SK-N-SH treated with all-trans-retinoic acid at 6 μM for 48 hours (cell line): ENCODE data around the gene MGAT3.

Experiments
- ATAC-seq: fragments of 200-7000 bp; cut with Tn5 transposase; 3 replicates; pipeline ENCODE4 v1.9.1; 2020; ENCODE audit warnings: mild to moderate bottlenecking, moderate library complexity
- ARNTL ChIP-seq: fragments of 450-650 bp; formaldehyde crosslinking; IDR thresholded peaks from 2 replicates; pipeline ENCODE4 v1.5.0; 2020; ENCODE audit warnings: low read depth, mild to moderate bottlenecking, moderate library complexity, borderline replicate concordance
- BACH2 ChIP-seq: fragments of 250-450 bp; sonication (Bioruptor Pico); IDR thresholded peaks from 2 replicates; pipeline ENCODE4 v1.9.0; 2021; ENCODE audit warnings: mild to moderate bottlenecking, borderline replicate concordance
- CREB5 ChIP-seq: fragments of 250-450 bp; sonication (Bioruptor Pico); IDR thresholded peaks from 2 replicates; pipeline ENCODE4 v1.5.1; 2020; ENCODE audit warnings: low read depth, mild to moderate bottlenecking, moderate library complexity
- CSDC2 ChIP-seq: fragments of 250-450 bp; sonication (Bioruptor Pico); IDR thresholded peaks from 2 replicates; pipeline ENCODE4 v1.5.0; 2020; ENCODE audit warnings: mild to moderate bottlenecking, moderate library complexity
- ESRRG ChIP-seq: fragments of 250-450 bp; sonication (Bioruptor Pico); IDR thresholded peaks from 2 replicates; pipeline ENCODE4 v1.6.1; 2021; ENCODE audit warnings: mild to moderate bottlenecking
- ISL1 ChIP-seq: fragments of 250-450 bp; sonication (Bioruptor Pico); IDR thresholded peaks from 2 replicates; pipeline ENCODE4 v2.1.2; 2022; ENCODE audit warnings: mild to moderate bottlenecking, moderate library complexity
- OSR1 ChIP-seq: fragments of 250-450 bp; sonication (Bioruptor Pico); IDR thresholded peaks from 2 replicates; pipeline ENCODE4 v1.8.0; 2022; ENCODE audit warnings: moderate library complexity, mild to moderate bottlenecking, inconsistent platforms
- PATZ1 ChIP-seq: fragments of 250-450 bp; sonication (Bioruptor Pico); IDR thresholded peaks from 2 replicates; pipeline ENCODE4 v1.8.0; 2020; ENCODE audit warnings: mild to moderate bottlenecking, moderate library complexity, borderline replicate concordance
- PPARA ChIP-seq: fragments of 250-450 bp; sonication (Bioruptor Pico); IDR thresholded peaks from 2 replicates; pipeline ENCODE4 v1.5.0; 2020; ENCODE audit warnings: mild to moderate bottlenecking, borderline replicate concordance
- RARB ChIP-seq: fragments of 250-450 bp; sonication (Bioruptor Pico); IDR thresholded peaks from 2 replicates; pipeline ENCODE4 v1.8.0; 2021; ENCODE audit warnings: mild to moderate bottlenecking, moderate library complexity
- SNAI2 ChIP-seq: fragments of 250-450 bp; sonication (Bioruptor Pico); IDR thresholded peaks from 2 replicates; pipeline ENCODE4 v1.5.0; 2020; ENCODE audit warnings: mild to moderate bottlenecking, moderate library complexity
- TCF4 ChIP-seq: fragments of 250-450 bp; sonication (Bioruptor Pico); IDR thresholded peaks from 2 replicates; pipeline ENCODE4 v1.8.0; 2021; ENCODE audit warnings: mild to moderate bottlenecking, moderate library complexity, borderline replicate concordance
- TOX ChIP-seq: fragments of 250-450 bp; sonication (Bioruptor Pico); IDR thresholded peaks from 2 replicates; pipeline ENCODE4 v1.8.0; 2021; ENCODE audit warnings: mild to moderate bottlenecking, moderate library complexity, borderline replicate concordance
- TSHZ2 ChIP-seq: fragments of 250-450 bp; sonication (Bioruptor Pico); IDR thresholded peaks from 2 replicates; pipeline ENCODE4 v1.5.0; 2020; ENCODE audit warnings: mild to moderate bottlenecking, moderate library complexity
- ZC3H10 ChIP-seq: fragments of 250-450 bp; sonication (Bioruptor Pico); IDR thresholded peaks from 2 replicates; pipeline ENCODE4 v1.5.1; 2021; ENCODE audit warnings: mild to moderate bottlenecking, moderate library complexity
- ZFP3 ChIP-seq: fragments of 250-450 bp; sonication (Bioruptor Pico); IDR thresholded peaks from 2 replicates; pipeline ENCODE4 v1.5.0; 2020; ENCODE audit warnings: mild to moderate bottlenecking, moderate library complexity
- ZFP30 ChIP-seq: fragments of 450-650 bp; formaldehyde crosslinking; IDR thresholded peaks from 2 replicates; pipeline ENCODE4 v1.5.0; 2022; ENCODE audit warnings: mild to moderate bottlenecking, moderate library complexity
- ZNF565 ChIP-seq: fragments of 450-650 bp; formaldehyde crosslinking; conservative IDR thresholded peaks from 2 replicates; pipeline ENCODE4 v1.5.0; 2020; ENCODE audit warnings: low read depth, mild to moderate bottlenecking, moderate library complexity
- ZNF70 ChIP-seq: fragments of 450-650 bp; formaldehyde crosslinking; IDR thresholded peaks from 2 replicates; pipeline ENCODE4 v1.5.0; 2020; ENCODE audit warnings: mild to moderate bottlenecking, moderate library complexity
- ZNF8 ChIP-seq: fragments of 450-650 bp; formaldehyde crosslinking; IDR thresholded peaks from 2 replicates; pipeline ENCODE4 v1.5.0; 2020; ENCODE audit warnings: mild to moderate bottlenecking, moderate library complexity

MGAT3 gene

GRCh38 chr22:39453765-39454378 is 2.9 kb upstream of the MGAT3 start:
- ATAC-seq = no peak
- TF ChIP-seq ZFP3 (CRISPR knock-in tag) (no peak), PATZ1 (CRISPR knock-in tag) (no peak), ARNTL (CRISPR knock-in tag) (no peak), ISL1 (CRISPR knock-in tag) (no peak), ZNF565 (CRISPR knock-in tag) (no peak), CSDC2 (CRISPR knock-in tag) (no peak), BACH2 (CRISPR knock-in tag) (no peak), ZC3H10 (CRISPR knock-in tag) (no peak), TOX (no peak), RARB (CRISPR knock-in tag) (no peak), PPARA (CRISPR knock-in tag) (no peak), TSHZ2 (CRISPR knock-in tag) (no peak), OSR1 (CRISPR knock-in tag) (no peak), CREB5 (no peak)

GRCh38 chr22:39454385-39454871 is 2.4 kb upstream of the MGAT3 start:
- no peak for ATAC-seq
- TF ChIP-seq ARNTL (CRISPR knock-in tag) (no peak), TCF4 (CRISPR knock-in tag) (no peak), ZNF70 (CRISPR knock-in tag) (no peak), PPARA (CRISPR knock-in tag) (no peak), ZFP30 (no peak), BACH2 (CRISPR knock-in tag) (no peak), ZFP3 (CRISPR knock-in tag) (no peak), RARB (CRISPR knock-in tag) (no peak), TOX (no peak), PATZ1 (CRISPR knock-in tag) (no peak), TSHZ2 (CRISPR knock-in tag) (no peak)

- ATAC-seq = no peak
- TF ChIP-seq ZFP3 (CRISPR knock-in tag) (no peak), OSR1 (CRISPR knock-in tag) (no peak), CREB5 (no peak), ZNF565 (CRISPR knock-in tag) (no peak), ISL1 (CRISPR knock-in tag) (no peak), TCF4 (CRISPR knock-in tag) (no peak), BACH2 (CRISPR knock-in tag) (no peak), ESRRG (CRISPR knock-in tag) (no peak), SNAI2 (CRISPR knock-in tag) (no peak), PATZ1 (CRISPR knock-in tag) (no peak), ZNF70 (CRISPR knock-in tag) (no peak), ZNF8 (no peak), CSDC2 (CRISPR knock-in tag) (no peak), PPARA (CRISPR knock-in tag) (no peak)
Measured at GRCh38 chr22:39457198-39457555, 365 bp downstream of the MGAT3 start.
